K562 (cell line): Measurements from ENCODE around the gene SATB2. TPM values are rescaled to one million over a fixed set of nuclear protein-coding genes. Genes with fewer than 3 reads are reported as not detected.

Experiments used
- ATAC-seq: fragments of 200-7000 bp; cut with Tn5 transposase; 3 replicates; pipeline ENCODE4 v1.9.1; 2020; ENCODE audit warnings: moderate library complexity
- BruUV-seq: library from RNA; stranded (reverse); fragments of 400-500 nt; replicated peaks from 2 replicates; lab custom pipeline; 2021; lab: Mats Ljungman, UMichigan
- CTCF ChIA-PET: fragments of 300-600 bp; formaldehyde crosslinking; extraction: SDS; loops from one replicate; lab custom pipeline; 2021; ENCODE audit warnings: low intra/inter-chr PET ratio; lab: Yijun Ruan, JAX
- POLR2A ChIA-PET: fragments of 300-600, 350-650 bp; sonication (Branson Sonifier 250); formaldehyde crosslinking; extraction: SDS; loops from one replicate; lab custom pipeline; 2021; ENCODE audit warnings: antibody characterized with exemption, inconsistent platforms; lab: Yijun Ruan, JAX
- DNase-seq, 4 experiments: peaks; one replicate each; pipeline versions ENCODE4 v3.0.0 to v3.0.0-alpha.2; 2011 to 2018; ENCODE audit warnings: low spot score in 3 of 4, mixed read lengths in 3 of 4; ENCODE audit errors: extremely low read depth in 1 of 4
- FAIRE-seq: peaks from 2 replicates; lab custom pipeline; 2011; peaks lifted over from hg19 to GRCh38; lab: Jason Lieb, UNC
- H2AFZ ChIP-seq: 2 replicates; pipeline ENCODE4 v1.6.0; 2011; ENCODE audit warnings: low read depth, low read length, control low read depth, inconsistent platforms
- H3K27ac ChIP-seq: fragments of 200-600 bp; 3 replicates; pipeline ENCODE4 v1.8.0; 2011; ENCODE audit warnings: low read depth, mild to moderate bottlenecking, control low read depth, inconsistent platforms, low read length, moderate library complexity, mixed read lengths; ENCODE audit errors: extremely low read depth
- H3K27me3 ChIP-seq, 2 experiments: fragments of 300-600 bp in 1 of 2; 2 replicates in 1 of 2; 3 replicates in 1 of 2; pipeline versions ENCODE4 v1.6.0 to v1.8.0; 2011; ENCODE audit warnings: inconsistent platforms in 2 of 2, low read length in 2 of 2, mild to moderate bottlenecking in 1 of 2, mixed read lengths in 1 of 2, moderate library complexity in 1 of 2; ENCODE audit not compliant: control insufficient read depth in 2 of 2, insufficient read depth in 2 of 2
- H3K36me3 ChIP-seq: fragments of 300-600 bp; 3 replicates; pipeline ENCODE4 v1.8.0; 2011; ENCODE audit warnings: mild to moderate bottlenecking, low read length, inconsistent platforms; ENCODE audit not compliant: control insufficient read depth, insufficient read depth
- H3K4me1 ChIP-seq, 2 experiments: fragments of 200-600 bp in 1 of 2; replicated peaks in 1 of 2; 2 replicates in 1 of 2; 3 replicates in 1 of 2; pipeline versions ENCODE4 v1.5.1 to v1.8.0; 2011; ENCODE audit warnings: inconsistent platforms in 2 of 2, low read length in 2 of 2, mild to moderate bottlenecking in 1 of 2, mixed read lengths in 1 of 2, moderate library complexity in 1 of 2; ENCODE audit not compliant: control insufficient read depth in 2 of 2, insufficient read depth in 2 of 2
- H3K4me2 ChIP-seq: 2 replicates; pipeline ENCODE4 v1.6.1; 2011; ENCODE audit warnings: low read length, control low read depth, inconsistent platforms, mixed read lengths; ENCODE audit not compliant: insufficient read depth
- H3K4me3 ChIP-seq: fragments of 200-600 bp; sonication (generic), shearing (Covaris generic); 2 replicates; pipeline ENCODE4 v1.5.1; 2016; ENCODE audit warnings: control low read depth, inconsistent platforms
- H3K79me2 ChIP-seq: fragments of 200-600 bp; 3 replicates; pipeline ENCODE4 v1.8.0; 2011; ENCODE audit warnings: low read length, inconsistent platforms; ENCODE audit not compliant: control insufficient read depth, insufficient read depth
- H3K9ac ChIP-seq, 2 experiments: 2 replicates each; pipeline versions ENCODE4 v1.6.0 to v1.6.1; 2011; ENCODE audit warnings: low read depth in 2 of 2, low read length in 2 of 2, control low read depth in 1 of 2, inconsistent platforms in 1 of 2, mild to moderate bottlenecking in 1 of 2, mixed read lengths in 1 of 2; ENCODE audit not compliant: insufficient read depth in 1 of 2
- H3K9me1 ChIP-seq: one replicate; pipeline ENCODE4 v1.6.0; 2011; ENCODE audit warnings: inconsistent platforms, mild to moderate bottlenecking, low read length, moderate library complexity; ENCODE audit not compliant: control insufficient read depth, insufficient read depth
- H3K9me3 ChIP-seq: replicated peaks from 2 replicates; pipeline ENCODE4 v1.5.1; 2011; ENCODE audit warnings: low read depth, low read length, inconsistent platforms; ENCODE audit not compliant: control insufficient read depth, insufficient read depth
- H4K20me1 ChIP-seq: replicated peaks from 2 replicates; pipeline ENCODE4 v1.6.1; 2011; ENCODE audit warnings: low read length, inconsistent platforms, mixed read lengths; ENCODE audit not compliant: control insufficient read depth, insufficient read depth
- CREB5 ChIP-seq: fragments of 250-450 bp; sonication (Bioruptor Pico); IDR thresholded peaks from 2 replicates; pipeline ENCODE4 v1.5.0; 2020; ENCODE audit warnings: mild to moderate bottlenecking
- E2F1 ChIP-seq: sonication (generic); formaldehyde crosslinking; IDR thresholded peaks from 2 replicates; pipeline ENCODE4 v1.8.1; 2023; ENCODE audit warnings: mild to moderate bottlenecking, missing genetic modification reagents, moderate library complexity
- HNRNPH1 ChIP-seq: fragments of 200-400 bp; formaldehyde crosslinking; optimal IDR thresholded peaks from 2 replicates; pipeline ENCODE3; 2017; ENCODE audit warnings: low read depth, mild to moderate bottlenecking, low read length, moderate library complexity
- KAT8 ChIP-seq: fragments of 450-650 bp; IDR thresholded peaks from 2 replicates; pipeline ENCODE4 v1.6.1; 2016; ENCODE audit warnings: low read depth, mild to moderate bottlenecking
- TRIM24 ChIP-seq, 2 experiments: fragments of 450-650 bp; IDR thresholded peaks; 2 replicates each; pipeline ENCODE4 v1.6.1; 2016
- XRCC4 ChIP-seq: IDR thresholded peaks from one replicate; pipeline ENCODE4 v1.6.1; 2011; ENCODE audit not compliant: insufficient read depth, insufficient read length; ENCODE audit errors: extremely low read depth
- ZFP36 ChIP-seq: fragments of 150-350 bp; IDR thresholded peaks from 2 replicates; pipeline ENCODE4 v1.6.1; 2018; ENCODE audit warnings: low read length, low read depth; ENCODE audit not compliant: partially characterized antibody
- WGBS: fragments of 100-300 bp; shearing (Covaris generic); methylation state at CpG from one replicate; pipeline ENCODE4 v1.1.6; 2016; ENCODE audit warnings: low coverage, mixed read lengths; ENCODE audit not compliant: insufficient coverage; ENCODE audit errors: missing lambda C conversion rate; 5-methylcytosine and 5-hydroxymethylcytosine counted together
- in situ Hi-C: fragments of 300-500 bp; cut with MboI; formaldehyde crosslinking; loops from 4 replicates; pipeline ENCODE4 v1.15.0; 2018; ENCODE audit warnings: inconsistent platforms, mixed read lengths
- intact Hi-C: fragments of 100-400 bp; cut with micrococcal nuclease; formaldehyde crosslinking; loops from 2 replicates; pipeline ENCODE4 v1.14.2; 2022
- polyA plus RNA-seq, 8 experiments: library from polyadenylated mRNA; depleted of rRNA in 4 of 8; stranded (reverse) in 5 of 8; unstranded in 3 of 8; fragments of >200 nt; fragmentation: Nextera tagmentation in 2 of 8; fragmentation: Illumina TruSeq in 1 of 8; extraction: Ambion mirVana in 2 of 8; extraction: Trizol in 1 of 8; gene quantifications; 2 replicates each; pipeline versions ENCODE4 v1.2.1 to v1.2.3, GENCODE V29; 2011 to 2014; ENCODE audit warnings: inconsistent platforms in 1 of 8, missing spikeins in 1 of 8
- total RNA-seq, 7 experiments: library from RNA; depleted of rRNA in 6 of 7; stranded (reverse); fragments of >200 nt in 6 of 7; fragmentation: Illumina TruSeq in 2 of 7; extraction: Trizol in 2 of 7; gene quantifications; 2 replicates each; pipeline versions ENCODE4 v1.2.1 to v1.2.3, GENCODE V29; 2011 to 2021; ENCODE audit warnings: low replicate concordance in 1 of 7
- TF ChIP-seq, protein P1 (sequence below), 2 experiments: fragments of 450-650 bp in 1 of 2; sonication (generic) in 1 of 2; formaldehyde crosslinking; conservative IDR thresholded peaks; 2 replicates each; pipeline versions ENCODE4 v1.4.0 to v1.8.1; 2020 to 2022; ENCODE audit warnings: mild to moderate bottlenecking in 1 of 2, missing genetic modification reagents in 1 of 2

SATB2 gene
- total and polyA plus RNA-seq, 9 of the 15 experiments (the other 6 are each of a cell fraction or from before 2014, with no cell fraction given), result 4.5 to 34.0 (median 15.1) TPM

GRCh38 chr2:199468561-199469513, 11.1 kb upstream of the SATB2 start:
- Histone ChIP-seq H4K20me1 (no peaks in the 10 kb centered on the region), H3K36me3 (no peaks in the 10 kb centered on the region), H2AFZ (no peak overlapping the region), H3K9me1 (no peaks in the 10 kb centered on the region), H3K9ac (no peak overlapping the region), H3K27me3 (no peaks in the 10 kb centered on the region), H3K4me2 (no peak overlapping the region), H3K4me3 (no peak overlapping the region), H3K27ac (no peak overlapping the region), H3K9me3 (no peaks in the 10 kb centered on the region), H3K4me1 (peaks cover 0 to 21% of the 10 kb centered on the region in 2 experiments; a peak in 2 of 5 replicates), H3K79me2 (no peaks in the 10 kb centered on the region)
- in situ Hi-C loops (no loop called here), intact Hi-C loops (no loop called here)
- CTCF ChIA-PET, result no interaction called here
- TF ChIP-seq ZFP36 (no peak), HNRNPH1 (no peak), CREB5 (CRISPR knock-in tag) (no peak), TRIM24 (IDR thresholded peaks at IDR 0.05) (no peak), E2F1 (CRISPR knock-in tag) (no peak), XRCC4 (no peak), KAT8 (no peak)
- TF ChIP-seq, protein P1, sequence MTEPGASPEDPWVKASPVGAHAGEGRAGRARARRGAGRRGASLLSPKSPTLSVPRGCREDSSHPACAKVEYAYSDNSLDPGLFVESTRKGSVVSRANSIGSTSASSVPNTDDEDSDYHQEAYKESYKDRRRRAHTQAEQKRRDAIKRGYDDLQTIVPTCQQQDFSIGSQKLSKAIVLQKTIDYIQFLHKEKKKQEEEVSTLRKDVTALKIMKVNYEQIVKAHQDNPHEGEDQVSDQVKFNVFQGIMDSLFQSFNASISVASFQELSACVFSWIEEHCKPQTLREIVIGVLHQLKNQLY (CRISPR knock-in tag; conservative IDR thresholded peaks at IDR 0.05), result no peak
- ATAC-seq, result no peak
- POLR2A ChIA-PET, result interaction anchor here (0.9 kb wide), 1 partner anchor 13 kb away, joined by 3 read pairs; no protein-coding TSS in a partner anchor
- BruUV-seq, result no TSS peak
- no peak for FAIRE-seq
- WGBS, result 88% methylated on average over 12 of the region's 55 CpGs
- no peak for DNase-seq
